Endodermal cell (in vitro differentiated cells): ENCODE results near the gene SYT6. TPM values are rescaled to one million over a fixed set of nuclear protein-coding genes. Genes with fewer than 3 reads are reported as not detected.
"Not testable (repeated sequence)": the region's sequence is repeated elsewhere in the genome, so short reads cannot be mapped to it uniquely, and the experiment has no call there.

Experiments
- DNase-seq: peaks from one replicate; pipeline ENCODE4 v3.0.0-alpha.2; 2017
- H3K27ac ChIP-seq: 2 replicates; pipeline ENCODE4 v1.5.1; 2013; ENCODE audit warnings: mild to moderate bottlenecking, low read depth, low read length, moderate library complexity
- H3K27me3 ChIP-seq: 2 replicates; pipeline ENCODE4 v1.6.1; 2013; ENCODE audit warnings: mild to moderate bottlenecking, low read length, moderate library complexity; ENCODE audit not compliant: insufficient read depth, control insufficient read depth, poor library complexity, severe bottlenecking
- H3K36me3 ChIP-seq: 2 replicates; pipeline ENCODE4 v1.7.0; 2013; ENCODE audit warnings: mild to moderate bottlenecking, low read length, moderate library complexity; ENCODE audit not compliant: control insufficient read depth, insufficient read depth
- H3K4me1 ChIP-seq: one replicate; pipeline ENCODE4 v1.7.0; 2013; ENCODE audit warnings: low read length; ENCODE audit not compliant: control insufficient read depth, insufficient read depth
- H3K4me3 ChIP-seq: 2 replicates; pipeline ENCODE4 v1.5.1; 2013; ENCODE audit warnings: mild to moderate bottlenecking, low read length, moderate library complexity
- H3K9ac ChIP-seq: 2 replicates; pipeline ENCODE4 v1.6.1; 2013; ENCODE audit warnings: mild to moderate bottlenecking, low read length, moderate library complexity; ENCODE audit not compliant: poor library complexity, severe bottlenecking; ENCODE audit errors: extremely low read depth
- H3K9me3 ChIP-seq: 2 replicates; pipeline ENCODE4 v1.6.1; 2013; ENCODE audit warnings: mild to moderate bottlenecking, low read length, moderate library complexity; ENCODE audit not compliant: control insufficient read depth
- H3K27ac Mint-ChIP-seq: 2 replicates; pipeline ENCODE4 v1.8.0; 2020; ENCODE audit warnings: mixed read lengths
- H3K27me3 Mint-ChIP-seq: 2 replicates; pipeline ENCODE4 v1.8.0; 2021; ENCODE audit warnings: mild to moderate bottlenecking, mixed read lengths; ENCODE audit not compliant: insufficient read depth
- H3K36me3 Mint-ChIP-seq: 2 replicates; pipeline ENCODE4 v1.8.0; 2020; ENCODE audit warnings: low read depth, mixed read lengths
- H3K4me1 Mint-ChIP-seq: 2 replicates; pipeline ENCODE4 v1.8.0; 2020; ENCODE audit warnings: mixed read lengths
- H3K4me3 Mint-ChIP-seq: 2 replicates; pipeline ENCODE4 v1.8.0; 2020; ENCODE audit warnings: mild to moderate bottlenecking, moderate library complexity, mixed read lengths
- H3K9me3 Mint-ChIP-seq: 2 replicates; pipeline ENCODE4 v1.8.0; 2020; ENCODE audit warnings: mild to moderate bottlenecking, mixed read lengths
- CTCF ChIP-seq: fragments of 200-600 bp; sonication (generic); conservative IDR thresholded peaks from 2 replicates; pipeline ENCODE4 v1.5.0; 2021; ENCODE audit warnings: antibody characterized with exemption, mild to moderate bottlenecking
- WGBS, 2 experiments: methylation state at CpG; one replicate each; pipeline versions ENCODE4 v1.1.5 to v1.1.7; 2013; ENCODE audit warnings: missing lambda C conversion rate in 2 of 2, mixed read lengths in 1 of 2; ENCODE audit not compliant: insufficient coverage in 1 of 2, insufficient read length in 1 of 2; 5-methylcytosine and 5-hydroxymethylcytosine counted together
- total RNA-seq, 2 donors: library from RNA; stranded (reverse); fragmentation: NEBNext Ultra II Directional in 1 of 2; extraction: Animal tissue kit (Norgen Biotek cat#: 25700) in 1 of 2; gene quantifications; 2 replicates in 1 of 2; 3 replicates in 1 of 2; pipeline ENCODE4 v1.2.1, GENCODE V29; 2021

SYT6 gene
- total RNA-seq, 2 donors from 2014 or later: 1.3 to 4.4 TPM

- no peak overlapping the region for H3K4me3 ChIP-seq
- no peak overlapping the region for H3K27ac Mint-ChIP-seq
- no peaks in the 10 kb centered on the region for H3K36me3 ChIP-seq
- peaks cover 56% of the 10 kb centered on the region for H3K27me3 ChIP-seq
- peaks cover 23% of the 10 kb centered on the region for H3K9me3 ChIP-seq
- H3K9ac ChIP-seq: no peak overlapping the region
- peaks cover 2% of the 10 kb centered on the region for H3K4me1 Mint-ChIP-seq
- no peak for TF ChIP-seq CTCF
- H3K36me3 Mint-ChIP-seq: no peaks in the 10 kb centered on the region
- no peak for DNase-seq
- peaks cover 68% of the 10 kb centered on the region for H3K27me3 Mint-ChIP-seq
- H3K9me3 Mint-ChIP-seq: peaks cover 14% of the 10 kb centered on the region
- H3K4me3 Mint-ChIP-seq: no peak overlapping the region
- no peak overlapping the region for H3K27ac ChIP-seq
- H3K4me1 ChIP-seq: no peaks in the 10 kb centered on the region
Observed at GRCh38 chr1:114063544-114063943, 90.1 kb downstream of the SYT6 start.

GRCh38 chr1:114062477-114063099, 91.1 kb downstream of the SYT6 start:
- no peak overlapping the region for H3K27ac ChIP-seq

GRCh38 chr1:114061121-114061830, 92.4 kb downstream of the SYT6 start:
- 67 to 86% methylated on average over 1 of the region's 1 CpG for WGBS, 2 experiments
- Mint-ChIP-seq H3K27me3 (peaks cover 46% of the 10 kb centered on the region), H3K9me3 (peaks cover 14% of the 10 kb centered on the region)

More at GRCh38 chr1:114062477-114063099, 91.1 kb downstream of the SYT6 start:
- no peak overlapping the region for H3K27ac Mint-ChIP-seq
- H3K9me3 Mint-ChIP-seq: peaks cover 14% of the 10 kb centered on the region
- H3K4me1 Mint-ChIP-seq: peaks cover 2% of the 10 kb centered on the region
- 89 to 90% methylated on average over 7 to 8 of the region's 8 CpGs for WGBS, 2 experiments
- H3K36me3 Mint-ChIP-seq: no peaks in the 10 kb centered on the region
- no peaks in the 10 kb centered on the region for H3K4me1 ChIP-seq
- H3K9me3 ChIP-seq: peaks cover 23% of the 10 kb centered on the region
- H3K4me3 ChIP-seq: no peak overlapping the region
- no peaks in the 10 kb centered on the region for H3K36me3 ChIP-seq
- peaks cover 59% of the 10 kb centered on the region for H3K27me3 Mint-ChIP-seq
- H3K4me3 Mint-ChIP-seq: no peak overlapping the region
- H3K9ac ChIP-seq: no peak overlapping the region
- peaks cover 53% of the 10 kb centered on the region for H3K27me3 ChIP-seq
- no peak for TF ChIP-seq CTCF
- DNase-seq: no peak

GRCh38 chr1:114058236-114058635, 95.4 kb downstream of the SYT6 start:
- H3K27ac Mint-ChIP-seq, H3K9ac ChIP-seq, H3K4me3 Mint-ChIP-seq, H3K36me3 ChIP-seq, H3K27ac ChIP-seq, H3K36me3 Mint-ChIP-seq, DNase-seq, H3K4me3 ChIP-seq, H3K4me1 Mint-ChIP-seq, H3K4me1 ChIP-seq: not testable (repeated sequence)
- Mint-ChIP-seq H3K27me3 (peaks cover 18% of the 10 kb centered on the region), H3K9me3 (peaks cover 14% of the 10 kb centered on the region)
- 85% methylated on average over 3 of the region's 6 CpGs; no CpG with 5 or more reads in 1 of the 2 experiments for WGBS, 2 experiments
- Histone ChIP-seq H3K9me3 (peaks cover 23% of the 10 kb centered on the region), H3K27me3 (peaks cover 69% of the 10 kb centered on the region)

More at GRCh38 chr1:114061121-114061830, 92.4 kb downstream of the SYT6 start:
- no peak for TF ChIP-seq CTCF
- Histone ChIP-seq H3K9me3 (peaks cover 23% of the 10 kb centered on the region), H3K27ac (no peak overlapping the region), H3K4me3 (no peak overlapping the region), H3K4me1 (no peaks in the 10 kb centered on the region), H3K27me3 (peaks cover 62% of the 10 kb centered on the region), H3K9ac (no peak overlapping the region), H3K36me3 (no peaks in the 10 kb centered on the region)
- DNase-seq: no peak
- Mint-ChIP-seq H3K36me3 (no peaks in the 10 kb centered on the region), H3K27ac (no peak overlapping the region), H3K4me1 (peaks cover 2% of the 10 kb centered on the region), H3K4me3 (no peak overlapping the region)
